ENCODE data around the gene FOXP1.

- TF ChIP-seq CTCF (IDR thresholded peaks at IDR 0.05) = no peak
- no peak for TF ChIP-seq POLR2A (IDR thresholded peaks at IDR 0.05)
Observed at GRCh38 chr3:71433631-71434030, 149.9 kb downstream of the FOXP1 start.
